Trophoblast cell (in vitro differentiated cells and primary cell): ENCODE data around the gene NKAIN1.

Experiments used
- DNase-seq, 2 donors: peaks; one replicate each; pipeline ENCODE4 v3.0.0-alpha.2; 2016
- H2AFZ ChIP-seq: 2 replicates; pipeline ENCODE4 v1.6.1; 2013; ENCODE audit warnings: low read length, moderate library complexity, mild to moderate bottlenecking; ENCODE audit not compliant: insufficient read depth, poor library complexity
- H2AK5ac ChIP-seq: 2 replicates; pipeline ENCODE4 v1.6.1; 2013; ENCODE audit warnings: mild to moderate bottlenecking, low read length
- H2BK120ac ChIP-seq: 2 replicates; pipeline ENCODE4 v1.6.1; 2013; ENCODE audit warnings: low read length, mild to moderate bottlenecking, moderate library complexity; ENCODE audit not compliant: insufficient read depth, poor library complexity
- H2BK12ac ChIP-seq: 2 replicates; pipeline ENCODE4 v1.6.1; 2013; ENCODE audit warnings: mild to moderate bottlenecking, low read length, moderate library complexity
- H2BK5ac ChIP-seq: 2 replicates; pipeline ENCODE4 v1.6.1; 2013; ENCODE audit warnings: low read length, low read depth, moderate library complexity, mild to moderate bottlenecking; ENCODE audit not compliant: poor library complexity
- H3K14ac ChIP-seq: 2 replicates; pipeline ENCODE4 v1.6.1; 2013; ENCODE audit warnings: mild to moderate bottlenecking, low read length
- H3K18ac ChIP-seq: 2 replicates; pipeline ENCODE4 v1.6.1; 2013; ENCODE audit warnings: mild to moderate bottlenecking, low read length
- H3K23ac ChIP-seq: 2 replicates; pipeline ENCODE4 v1.6.1; 2013; ENCODE audit warnings: low read length
- H3K27ac ChIP-seq: 2 replicates; pipeline ENCODE4 v1.5.1; 2013; ENCODE audit warnings: low read depth, mild to moderate bottlenecking, inconsistent platforms, low read length, moderate library complexity
- H3K27me3 ChIP-seq: 2 replicates; pipeline ENCODE4 v1.6.1; 2013; ENCODE audit warnings: inconsistent platforms, mild to moderate bottlenecking, low read length, moderate library complexity; ENCODE audit not compliant: insufficient read depth
- H3K36me3 ChIP-seq, 2 experiments: 1 replicate in 1 of 2; 2 replicates in 1 of 2; pipeline ENCODE4 v1.6.1; 2013; ENCODE audit warnings: low read length in 2 of 2, mild to moderate bottlenecking in 2 of 2, moderate library complexity in 1 of 2; ENCODE audit not compliant: insufficient read depth in 2 of 2, control insufficient read depth in 1 of 2
- H3K4ac ChIP-seq: 2 replicates; pipeline ENCODE4 v1.6.1; 2013; ENCODE audit warnings: low read depth, mild to moderate bottlenecking, low read length, moderate library complexity
- H3K4me1 ChIP-seq, 2 experiments: 1 replicate in 1 of 2; 2 replicates in 1 of 2; pipeline ENCODE4 v1.6.1; 2013; ENCODE audit warnings: low read length in 2 of 2, mild to moderate bottlenecking in 2 of 2, moderate library complexity in 1 of 2; ENCODE audit not compliant: insufficient read depth in 2 of 2, control insufficient read depth in 1 of 2
- H3K4me2 ChIP-seq: 2 replicates; pipeline ENCODE4 v1.6.1; 2013; ENCODE audit warnings: inconsistent platforms, mild to moderate bottlenecking, low read length, moderate library complexity
- H3K4me3 ChIP-seq: 2 replicates; pipeline ENCODE4 v1.5.1; 2013; ENCODE audit warnings: mild to moderate bottlenecking, low read depth, low read length, inconsistent platforms
- H3K79me1 ChIP-seq: one replicate; pipeline ENCODE4 v1.6.1; 2013; ENCODE audit warnings: low read length
- H3K79me2 ChIP-seq: 2 replicates; pipeline ENCODE4 v1.6.1; 2013; ENCODE audit warnings: low read length, mild to moderate bottlenecking; ENCODE audit not compliant: control insufficient read depth, insufficient read depth, poor library complexity
- H3K9ac ChIP-seq: 2 replicates; pipeline ENCODE4 v1.6.1; 2013; ENCODE audit warnings: mild to moderate bottlenecking, low read length
- H3K9me3 ChIP-seq: 2 replicates; pipeline ENCODE4 v1.6.1; 2013; ENCODE audit warnings: low read depth, mild to moderate bottlenecking, control low read depth, inconsistent platforms, low read length; ENCODE audit not compliant: insufficient read depth
- H4K12ac ChIP-seq: 2 replicates; pipeline ENCODE4 v1.6.1; 2013; ENCODE audit warnings: low read depth, mild to moderate bottlenecking, low read length, moderate library complexity
- H4K8ac ChIP-seq: 2 replicates; pipeline ENCODE4 v1.6.1; 2013; ENCODE audit warnings: low read depth, mild to moderate bottlenecking, low read length, moderate library complexity
- H4K91ac ChIP-seq: one replicate; pipeline ENCODE4 v1.6.1; 2013; ENCODE audit warnings: low read depth, mild to moderate bottlenecking, low read length, moderate library complexity
- WGBS: extraction: QIAGEN DNeasy Blood & Tissue Kit; methylation state at CpG from one replicate; pipeline ENCODE4 v1.1.7; 2013; ENCODE audit warnings: missing lambda C conversion rate; ENCODE audit not compliant: insufficient read length, insufficient coverage; ENCODE audit errors: extremely low coverage; 5-methylcytosine and 5-hydroxymethylcytosine counted together

Gene NKAIN1

DNA sequence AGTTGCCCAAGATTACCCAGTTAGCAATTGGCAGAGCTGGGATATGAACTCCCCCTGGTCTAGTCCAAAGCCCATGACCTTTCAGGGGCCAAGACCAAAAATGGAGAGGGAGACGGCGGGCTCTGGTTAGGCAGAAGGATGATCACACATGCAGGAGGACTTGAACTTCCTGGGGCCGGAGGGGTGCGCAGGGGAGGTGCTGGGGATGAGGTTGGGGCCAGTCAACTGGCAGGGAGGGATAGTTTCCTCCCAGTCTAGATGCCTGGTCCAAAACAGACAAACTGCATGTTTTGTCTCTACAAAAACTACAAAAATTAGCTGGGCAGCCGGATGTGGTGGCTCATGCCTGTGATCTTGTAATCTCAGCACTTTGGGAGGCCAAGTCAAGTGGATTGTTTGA lies 78.1 kb downstream of the NKAIN1 start:
- H4K91ac ChIP-seq: peak overlapping the region; percentile 57
- H3K27me3 ChIP-seq: no peaks in the 10 kb centered on the region
- no peak overlapping the region for H3K14ac ChIP-seq
- H2BK120ac ChIP-seq: peak overlapping the region; percentile 57
- H3K36me3 ChIP-seq: peaks cover 0 to 5% of the 10 kb centered on the region in 2 experiments
- H2AFZ ChIP-seq: no peak overlapping the region
- H3K18ac ChIP-seq: no peak overlapping the region
- H3K79me1 ChIP-seq: no peaks in the 10 kb centered on the region
- H4K12ac ChIP-seq: no peak overlapping the region
- H2BK5ac ChIP-seq: no peak overlapping the region
- no peak overlapping the region for H3K23ac ChIP-seq
- H3K4ac ChIP-seq: no peak overlapping the region
- no peak overlapping the region for H3K4me3 ChIP-seq
- no peak overlapping the region for H2AK5ac ChIP-seq
- peaks cover 7 to 11% of the 10 kb centered on the region in 2 experiments for H3K4me1 ChIP-seq
- no peaks in the 10 kb centered on the region for H3K9me3 ChIP-seq
- H3K79me2 ChIP-seq: peaks cover 1% of the 10 kb centered on the region
- H3K27ac ChIP-seq: peak overlapping the region; percentile 0
- no peak overlapping the region for H3K4me2 ChIP-seq
- DNase-seq: no peak
- H2BK12ac ChIP-seq: no peak overlapping the region
- H3K9ac ChIP-seq: no peak overlapping the region
- no peak overlapping the region for H4K8ac ChIP-seq
- no CpG with 5 or more reads among the region's 5 CpGs for WGBS

DNA sequence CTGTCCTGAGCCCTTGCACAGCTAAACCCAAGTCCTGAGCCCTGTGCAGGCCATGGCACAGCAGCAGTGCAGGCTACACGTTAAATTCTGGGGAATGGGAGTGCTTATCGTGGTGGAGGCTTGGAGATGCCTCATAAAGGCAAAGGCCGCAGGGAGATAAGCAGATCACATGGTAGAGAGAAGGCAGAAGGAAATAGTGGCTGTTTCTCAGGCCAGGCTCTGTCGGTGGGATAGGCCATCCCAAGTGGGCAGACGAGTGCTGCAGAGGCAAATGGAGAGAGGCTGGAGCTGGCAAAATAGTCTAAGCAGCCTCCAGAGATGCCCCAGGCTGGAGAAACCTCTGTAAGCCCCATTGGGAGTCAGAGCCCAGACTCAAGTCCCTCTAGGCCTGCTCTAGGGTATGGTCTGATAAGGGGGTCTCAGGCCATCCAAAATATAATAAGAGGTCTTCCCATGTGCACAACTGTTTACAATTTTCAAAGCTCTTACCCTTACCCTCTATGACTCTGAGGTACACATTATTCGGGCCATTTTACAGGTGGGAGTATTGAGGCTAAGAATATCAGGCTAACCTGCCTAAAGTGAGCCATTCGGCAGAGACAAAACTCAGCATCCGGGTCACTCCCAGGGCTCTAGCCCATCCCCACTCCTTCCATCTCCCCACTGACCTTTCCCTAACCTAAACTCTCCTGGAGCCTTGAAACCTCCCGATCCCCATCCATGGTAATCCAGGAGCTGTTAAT lies 79.6 kb downstream of the NKAIN1 start:
- Histone ChIP-seq H4K12ac (no peak overlapping the region), H3K27ac (peak overlapping the region; percentile 5), H3K4me3 (no peak overlapping the region), H3K79me1 (peaks cover 8% of the 10 kb centered on the region), H3K9me3 (no peaks in the 10 kb centered on the region), H3K4me2 (no peak overlapping the region), H2BK5ac (peak overlapping the region; percentile 30), H3K79me2 (peaks cover 7% of the 10 kb centered on the region), H2BK120ac (no peak overlapping the region), H3K4ac (no peak overlapping the region), H3K18ac (no peak overlapping the region), H3K23ac (no peak overlapping the region), H3K14ac (no peak overlapping the region), H3K4me1 (peaks cover 7 to 10% of the 10 kb centered on the region in 2 experiments), H4K8ac (no peak overlapping the region), H2AK5ac (no peak overlapping the region), H2BK12ac (peak overlapping the region; percentile 44), H3K27me3 (no peaks in the 10 kb centered on the region), H3K36me3 (peaks cover 0 to 5% of the 10 kb centered on the region in 2 experiments), H4K91ac (peak overlapping the region; percentile 34), H2AFZ (no peak overlapping the region), H3K9ac (no peak overlapping the region)
- peak; percentile 47 to 58 for DNase-seq
- WGBS: no CpG with 5 or more reads among the region's 9 CpGs

DNA sequence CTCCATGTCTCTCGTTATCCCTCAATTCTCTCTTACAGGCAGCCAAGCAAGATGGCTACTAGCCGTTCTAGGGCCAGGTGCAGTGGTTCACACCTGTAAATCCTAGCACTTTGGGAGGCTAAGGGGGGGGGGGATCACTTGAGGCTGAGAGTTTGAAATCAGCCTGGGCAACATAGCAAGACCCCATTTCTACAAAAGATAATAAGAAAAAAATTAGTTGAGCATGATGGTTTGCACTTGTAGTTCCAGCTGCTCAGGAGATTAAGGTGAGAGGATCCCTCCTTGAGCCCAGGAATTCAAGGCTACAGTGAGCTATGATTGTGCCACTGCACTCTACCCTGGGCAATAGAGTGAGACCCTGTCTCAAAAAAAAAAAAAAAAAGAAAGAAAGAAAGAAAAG lies 80.4 kb downstream of the NKAIN1 start:
- Histone ChIP-seq H4K12ac (no peak overlapping the region), H3K9ac (no peak overlapping the region), H2BK120ac (no peak overlapping the region), H3K36me3 (peaks cover 0 to 5% of the 10 kb centered on the region in 2 experiments), H3K4me2 (no peak overlapping the region), H3K23ac (no peak overlapping the region), H3K27me3 (no peaks in the 10 kb centered on the region), H2AK5ac (no peak overlapping the region), H2BK5ac (no peak overlapping the region), H3K14ac (no peak overlapping the region), H4K8ac (no peak overlapping the region), H3K18ac (no peak overlapping the region), H2BK12ac (no peak overlapping the region), H4K91ac (no peak overlapping the region), H3K27ac (no peak overlapping the region), H3K79me1 (peaks cover 12% of the 10 kb centered on the region), H3K4me1 (peaks cover 7 to 11% of the 10 kb centered on the region in 2 experiments), H3K4me3 (no peak overlapping the region), H2AFZ (no peak overlapping the region), H3K9me3 (no peaks in the 10 kb centered on the region), H3K4ac (no peak overlapping the region), H3K79me2 (peaks cover 7% of the 10 kb centered on the region)
- no CpG with 5 or more reads among the region's 2 CpGs for WGBS
- no peak for DNase-seq

DNA sequence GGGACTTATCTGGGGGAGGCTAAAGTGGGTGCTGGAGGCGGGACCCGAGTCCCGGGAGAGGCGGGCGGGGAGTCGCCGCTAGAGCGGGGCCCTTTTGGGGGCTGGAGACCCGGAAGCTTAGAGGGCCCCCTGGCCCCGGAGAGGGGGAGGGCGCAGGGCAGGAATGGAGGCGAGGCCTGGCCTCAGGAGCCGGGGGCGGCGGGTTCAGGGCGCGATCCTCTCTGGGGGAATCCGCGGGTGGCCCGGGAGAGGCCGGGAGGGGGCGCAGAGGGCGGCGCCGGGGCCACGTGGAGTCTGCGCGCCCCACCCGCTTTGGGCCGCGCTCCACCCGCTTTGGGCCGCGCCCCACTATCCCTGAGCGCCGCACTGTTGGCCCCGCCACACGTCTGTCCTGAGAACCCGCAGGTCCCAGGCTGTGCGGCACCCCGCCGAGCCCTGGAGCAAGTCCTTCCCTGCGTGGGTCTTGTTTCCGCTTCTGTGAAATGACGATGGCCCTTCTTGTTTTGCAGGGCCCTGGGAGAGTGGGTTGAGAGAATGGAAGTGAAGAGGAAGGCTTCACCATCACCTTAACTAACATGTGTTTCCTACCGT lies 84.4 kb downstream of the NKAIN1 start:
- peak overlapping the region; percentile 96 for H2AK5ac ChIP-seq
- peaks cover 0 to 5% of the 10 kb centered on the region in 2 experiments for H3K36me3 ChIP-seq
- H3K4ac ChIP-seq: peak overlapping the region; percentile 80
- peak overlapping the region; percentile 66 for H2AFZ ChIP-seq
- peak overlapping the region; percentile 94 for H4K91ac ChIP-seq
- H4K8ac ChIP-seq: peak overlapping the region; percentile 89
- peak overlapping the region; percentile 28 for H3K9ac ChIP-seq
- peak overlapping the region; percentile 94 for H2BK5ac ChIP-seq
- no peak overlapping the region for H2BK12ac ChIP-seq
- H3K18ac ChIP-seq: peak overlapping the region; percentile 96
- H3K27ac ChIP-seq: peak overlapping the region; percentile 93
- H3K79me2 ChIP-seq: peaks cover 11% of the 10 kb centered on the region
- peak overlapping the region; percentile 63 for H3K4me3 ChIP-seq
- H3K79me1 ChIP-seq: peaks cover 18% of the 10 kb centered on the region
- peak in 1 of 2 donors; percentile 46 for DNase-seq
- no peaks in the 10 kb centered on the region for H3K27me3 ChIP-seq
- H3K4me1 ChIP-seq: peaks cover 5 to 7% of the 10 kb centered on the region in 2 experiments
- H3K9me3 ChIP-seq: no peaks in the 10 kb centered on the region
- H3K14ac ChIP-seq: peak overlapping the region; percentile 89
- no CpG with 5 or more reads among the region's 46 CpGs for WGBS
- no peak overlapping the region for H3K23ac ChIP-seq
- peak overlapping the region; percentile 91 for H2BK120ac ChIP-seq
- peak overlapping the region; percentile 83 for H4K12ac ChIP-seq
- peak overlapping the region; percentile 67 for H3K4me2 ChIP-seq
